ENCODE results near the gene RPS27L.

- TF ChIP-seq POLR2A (IDR thresholded peaks at IDR 0.05) (no peak), CTCF (IDR thresholded peaks at IDR 0.05) (no peak)
These were observed 27.9 kb upstream of the RPS27L start for GRCh38 chr15:63185206-63185605.
